Endometrium (tissue), 2 donors: ENCODE measurements around the gene APC2.

Experiments
- FAIRE-seq: peaks from 2 replicates; lab custom pipeline; 2012; peaks lifted over from hg19 to GRCh38; lab: Jason Lieb, UNC
- donor health status: control.
- donor health status: control.

APC2 gene

DNA sequence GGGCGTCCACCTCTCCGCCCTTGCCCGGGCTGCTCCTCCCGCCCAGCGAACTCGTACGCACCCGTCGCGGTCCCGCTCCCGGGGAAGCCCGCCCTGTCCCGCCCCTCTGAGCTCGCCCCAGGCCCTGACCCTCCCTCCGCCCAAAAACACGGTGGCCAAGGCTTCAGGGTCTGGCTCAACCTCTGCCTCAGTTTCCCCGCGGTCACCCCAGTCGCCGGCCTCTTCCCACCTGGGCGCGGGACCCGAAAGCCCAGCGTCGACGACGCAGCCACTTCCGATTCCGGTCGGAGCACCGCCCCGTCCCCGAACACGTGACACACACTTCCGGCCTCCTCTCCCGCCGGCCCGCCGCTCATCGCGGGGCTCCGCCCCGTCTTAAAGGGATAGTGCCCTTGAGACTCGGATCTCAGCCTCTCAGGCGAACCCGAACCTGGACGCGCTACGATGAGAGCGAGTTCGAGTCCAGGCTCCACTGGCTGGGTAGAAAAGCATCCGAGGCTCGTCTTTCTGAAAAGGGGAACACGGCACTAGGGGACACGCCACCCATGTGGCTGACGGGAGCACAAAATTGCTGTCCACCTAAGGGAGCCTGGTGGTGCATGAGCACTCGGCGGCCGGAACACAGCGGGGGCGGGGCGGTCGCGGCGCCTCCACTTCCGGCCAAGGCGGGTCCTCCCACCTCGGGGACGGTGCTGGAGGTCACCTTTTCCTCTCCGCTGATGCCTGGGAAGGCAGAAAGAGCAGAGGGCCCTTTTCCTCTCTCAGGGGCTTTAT, 29.2 kb downstream of the APC2 start, which contains the start of gene C19orf25:
Gene C19orf25, minus strand, starts transcription at position 282 of the 774 bp plus-strand sequence. CDS start 312 bp downstream, outside the sequence.
- peak; percentile 97 for FAIRE-seq

DNA sequence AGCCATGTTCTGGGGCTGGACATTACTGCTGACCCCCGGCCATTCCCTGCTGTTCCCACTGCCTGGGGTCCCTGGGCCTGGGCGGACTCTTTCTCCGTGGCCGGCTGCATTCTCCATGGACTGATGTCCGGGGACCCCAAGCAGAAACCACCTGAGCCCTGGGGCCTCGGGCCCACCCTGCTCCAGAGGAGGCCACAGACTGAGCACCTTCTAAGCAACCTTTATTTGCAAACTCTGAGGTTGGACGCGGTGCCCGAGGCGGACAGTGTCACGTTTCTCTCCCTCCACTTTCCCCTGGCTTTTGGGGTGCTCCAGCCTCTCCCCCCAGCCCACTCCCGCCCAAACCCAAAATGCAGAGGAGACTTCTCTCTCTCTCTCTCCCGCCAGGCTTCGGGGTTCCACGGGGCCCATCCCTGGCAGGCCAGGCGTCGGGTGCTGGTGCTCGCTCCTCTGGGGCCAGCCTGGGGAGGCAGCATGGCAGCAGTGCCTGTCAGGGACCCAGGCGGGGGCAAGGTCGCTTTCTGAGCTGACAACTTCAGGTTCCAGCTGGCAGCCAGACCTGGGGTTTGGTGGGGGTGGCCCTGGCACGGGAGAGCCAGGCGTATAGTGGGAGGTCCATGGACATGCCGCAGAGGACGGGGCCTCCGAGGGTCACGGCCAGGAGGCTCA, 31.4 kb downstream of the APC2 start:
- FAIRE-seq: no peak

DNA sequence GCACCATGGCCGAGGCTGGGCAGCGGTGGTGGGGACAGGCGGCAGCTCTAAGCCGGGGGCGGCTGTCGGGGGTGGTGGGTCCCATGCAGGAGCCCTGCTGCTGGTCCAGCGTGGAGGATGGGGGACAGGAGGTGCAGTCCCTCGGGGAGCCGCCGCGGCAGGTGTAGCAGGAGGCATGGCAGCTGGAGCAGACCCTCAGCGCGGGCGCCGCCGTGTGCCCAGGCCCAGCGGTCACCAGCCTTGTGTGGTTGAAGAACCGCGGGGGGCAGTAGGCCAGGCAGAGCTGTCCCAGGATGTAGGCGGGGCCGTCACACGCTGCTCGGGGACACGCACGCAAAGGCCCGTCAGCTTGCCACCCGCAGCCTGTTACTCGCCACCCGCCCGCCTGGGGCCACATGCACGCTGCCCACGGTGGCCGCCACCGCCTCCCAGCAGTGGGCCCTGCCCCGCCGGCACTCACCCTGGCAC, 32.0 kb downstream of the APC2 start:
- no peak for FAIRE-seq

DNA sequence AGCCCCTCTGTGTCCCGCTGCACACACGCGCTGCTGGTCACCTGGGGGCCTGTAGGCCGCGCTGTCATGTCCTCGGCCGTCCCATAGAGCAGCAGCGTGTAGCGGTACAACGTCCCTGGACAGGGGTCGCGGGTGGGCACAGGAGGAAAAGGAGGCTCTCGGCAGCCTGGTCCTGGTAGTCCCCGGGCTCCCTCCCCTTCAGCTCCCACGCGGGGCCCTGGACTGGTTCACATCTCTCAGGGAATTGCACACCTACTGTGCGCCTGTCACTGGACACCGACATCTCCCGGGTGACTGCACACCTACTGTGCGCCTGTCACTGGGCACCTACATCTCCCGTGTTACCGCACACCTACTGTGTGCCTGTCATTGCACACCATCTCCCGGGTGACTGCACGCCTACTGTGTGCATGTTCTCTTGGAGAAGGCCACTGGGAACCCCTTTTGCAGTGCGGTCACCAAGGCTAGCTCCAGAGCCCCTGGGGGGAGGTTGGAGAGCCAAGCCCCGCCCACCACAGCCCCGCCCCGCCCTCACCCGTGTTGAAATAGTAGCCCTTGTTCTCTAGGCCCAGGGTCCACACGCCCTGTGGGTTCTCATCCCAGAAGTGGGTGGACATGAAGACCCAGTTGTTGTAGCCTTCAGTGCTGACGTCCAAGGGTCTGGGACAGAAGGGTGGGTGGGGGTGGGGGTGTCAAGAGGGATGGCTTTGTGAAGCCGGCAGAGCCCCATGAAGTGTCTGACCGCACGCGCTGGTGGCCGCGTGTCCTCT, 32.6 kb downstream of the APC2 start:
- no peak for FAIRE-seq

DNA sequence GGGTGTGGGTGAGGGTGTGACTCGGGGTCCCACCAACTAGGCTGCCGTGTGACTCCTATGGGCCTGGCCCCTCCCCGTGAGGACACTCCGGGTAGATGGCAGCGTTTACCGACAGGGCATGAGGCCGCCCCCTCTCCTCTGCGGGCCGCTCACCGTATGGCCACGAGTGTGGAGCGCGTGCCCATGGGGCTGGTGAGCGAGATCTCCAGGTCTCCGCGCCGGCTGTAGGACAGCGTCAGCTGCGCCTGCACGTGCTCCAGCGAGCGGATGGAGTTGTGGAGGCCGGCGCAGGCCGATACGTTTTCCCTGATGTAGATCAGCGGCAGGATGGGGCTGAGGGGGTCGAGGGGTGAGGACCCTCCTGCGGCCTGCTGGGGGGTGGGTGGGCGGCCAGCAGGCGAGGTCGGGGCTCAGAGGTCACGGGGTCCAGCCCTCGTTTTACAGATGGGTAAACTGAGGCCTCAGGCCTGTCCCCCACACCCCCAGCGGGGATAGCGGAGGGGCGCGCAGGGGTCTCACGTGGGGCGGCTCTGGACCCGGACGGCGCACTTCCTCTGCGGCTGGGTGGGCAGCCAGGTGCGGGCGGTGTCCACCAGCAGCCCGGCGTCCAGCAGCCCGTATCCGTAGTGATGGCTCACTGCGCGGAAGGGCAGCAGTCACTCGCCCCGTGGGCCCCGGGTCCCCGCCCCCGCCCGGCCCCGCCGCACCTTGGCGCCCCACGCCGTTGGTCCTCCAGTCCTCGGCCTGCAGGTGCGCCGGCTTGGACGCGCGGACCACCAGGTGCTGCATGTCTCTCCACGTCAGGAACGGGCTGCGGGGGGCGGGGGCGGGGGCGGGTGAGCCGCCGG, 33.4 kb downstream of the APC2 start:
- FAIRE-seq: no peak

DNA sequence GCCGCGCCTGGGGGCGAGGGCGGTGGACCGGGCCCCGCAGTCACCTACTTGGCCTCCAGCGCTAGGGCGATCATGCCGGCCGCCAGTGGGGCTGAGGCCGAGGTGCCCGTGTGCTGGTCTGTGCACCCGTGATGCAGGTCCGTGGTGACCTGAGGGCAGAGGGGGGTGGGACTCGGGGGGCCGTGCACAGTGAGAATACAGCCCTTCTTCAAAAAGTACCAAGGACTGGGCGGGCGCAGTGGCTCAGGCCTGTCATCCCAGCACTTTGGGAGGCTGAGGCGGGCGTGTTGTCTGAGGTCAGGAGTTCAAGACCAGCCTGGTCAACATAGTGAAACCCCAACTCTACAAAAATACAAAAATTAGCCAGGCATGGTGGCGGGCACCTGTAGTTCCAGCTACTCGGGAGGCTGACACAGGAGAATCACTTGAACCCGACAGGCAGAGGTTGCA, 34.1 kb downstream of the APC2 start:
- FAIRE-seq: no peak

DNA sequence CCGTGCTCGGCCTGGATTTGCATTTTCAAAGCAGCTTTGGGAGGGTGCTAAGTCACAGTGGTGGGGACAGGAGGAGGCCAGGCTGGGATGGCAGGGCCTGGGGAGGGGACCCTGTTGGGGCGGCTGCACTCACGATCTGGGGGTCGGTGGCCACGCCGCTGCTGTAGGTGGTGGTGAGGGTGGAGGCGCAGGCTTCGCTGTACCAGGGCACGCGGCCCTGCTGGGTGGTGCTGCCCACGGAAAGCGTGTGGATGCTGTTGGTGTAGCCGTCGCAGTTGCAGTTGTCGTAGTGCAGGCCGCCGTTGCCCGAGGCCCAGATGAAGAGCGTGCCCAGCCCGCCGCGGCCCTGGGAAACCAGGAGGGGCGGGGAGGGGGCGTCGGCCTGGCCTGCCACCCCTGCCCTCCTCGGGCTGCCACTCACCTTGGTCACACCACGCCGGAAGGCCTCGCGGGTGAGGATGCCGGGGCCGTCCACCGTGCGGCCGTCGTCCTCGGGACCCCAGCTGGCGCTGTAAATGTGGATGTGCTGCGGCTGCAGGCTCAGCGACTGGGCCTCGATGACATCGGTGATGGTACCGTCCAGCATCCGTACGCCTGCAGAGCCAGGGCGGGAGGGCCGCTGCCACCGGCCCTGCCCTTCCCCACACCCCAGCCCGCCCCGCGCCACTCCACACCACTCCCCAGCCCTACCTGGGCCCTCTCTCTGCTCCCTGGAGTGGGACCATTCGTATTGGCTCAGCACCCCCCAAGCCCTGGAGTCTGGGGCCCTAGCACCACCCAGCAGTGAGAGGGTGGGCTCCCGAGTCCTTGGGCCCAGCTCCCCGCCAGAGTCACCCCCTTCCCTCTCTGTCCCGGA, 37.0 kb downstream of the APC2 start:
- no peak for FAIRE-seq

DNA sequence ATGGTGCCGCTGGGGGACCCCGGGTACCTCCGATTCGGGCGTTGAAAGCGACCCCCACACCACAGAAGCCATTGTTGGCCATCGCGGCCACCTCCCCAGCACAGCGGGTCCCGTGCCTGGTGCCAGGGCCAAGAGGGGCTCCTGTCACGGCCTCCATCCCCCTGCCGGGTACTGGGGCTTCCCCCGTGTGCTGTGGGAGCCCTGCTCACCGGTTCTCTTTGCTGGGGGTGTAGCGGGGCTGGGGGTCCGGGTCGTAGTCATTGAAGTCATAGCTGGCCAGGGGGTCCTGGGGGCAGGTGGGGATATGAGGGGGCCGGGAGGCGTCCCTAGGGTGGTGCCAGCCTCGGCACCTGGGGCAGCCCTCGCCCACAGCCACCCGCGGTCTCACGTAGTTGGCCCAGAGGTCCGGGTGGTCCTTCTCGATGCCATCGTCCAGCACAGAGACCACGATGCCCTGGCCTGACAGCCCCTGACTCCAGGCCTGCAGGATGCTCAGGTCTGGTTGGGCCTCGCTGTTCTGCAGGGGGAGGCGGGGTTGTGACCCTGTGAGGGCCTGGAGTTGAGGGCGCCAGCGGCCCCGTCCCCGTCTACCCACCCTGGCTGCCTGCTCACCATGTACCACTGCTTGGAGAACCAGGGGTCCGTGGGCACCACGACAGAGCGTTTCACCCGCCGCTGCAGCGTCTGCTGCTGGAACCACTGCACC, 37.8 kb downstream of the APC2 start:
- no peak for FAIRE-seq

DNA sequence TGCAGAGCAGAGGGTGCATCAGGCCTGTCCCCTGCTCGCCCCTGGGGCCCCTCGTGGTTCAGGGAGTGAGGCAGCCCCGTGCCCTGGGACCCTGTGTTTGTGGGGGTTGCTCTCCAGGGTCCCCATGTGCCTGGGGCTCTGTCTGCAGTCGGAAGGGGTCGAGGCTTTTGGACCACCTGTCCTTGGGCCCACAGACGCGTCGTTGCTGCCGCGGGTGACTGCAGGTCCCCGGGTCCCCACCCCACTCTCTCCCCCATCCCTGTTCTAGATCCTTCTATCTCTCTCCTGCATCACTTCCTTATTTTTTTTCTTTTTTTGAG, 38.3 kb downstream of the APC2 start:
- FAIRE-seq: no peak

DNA sequence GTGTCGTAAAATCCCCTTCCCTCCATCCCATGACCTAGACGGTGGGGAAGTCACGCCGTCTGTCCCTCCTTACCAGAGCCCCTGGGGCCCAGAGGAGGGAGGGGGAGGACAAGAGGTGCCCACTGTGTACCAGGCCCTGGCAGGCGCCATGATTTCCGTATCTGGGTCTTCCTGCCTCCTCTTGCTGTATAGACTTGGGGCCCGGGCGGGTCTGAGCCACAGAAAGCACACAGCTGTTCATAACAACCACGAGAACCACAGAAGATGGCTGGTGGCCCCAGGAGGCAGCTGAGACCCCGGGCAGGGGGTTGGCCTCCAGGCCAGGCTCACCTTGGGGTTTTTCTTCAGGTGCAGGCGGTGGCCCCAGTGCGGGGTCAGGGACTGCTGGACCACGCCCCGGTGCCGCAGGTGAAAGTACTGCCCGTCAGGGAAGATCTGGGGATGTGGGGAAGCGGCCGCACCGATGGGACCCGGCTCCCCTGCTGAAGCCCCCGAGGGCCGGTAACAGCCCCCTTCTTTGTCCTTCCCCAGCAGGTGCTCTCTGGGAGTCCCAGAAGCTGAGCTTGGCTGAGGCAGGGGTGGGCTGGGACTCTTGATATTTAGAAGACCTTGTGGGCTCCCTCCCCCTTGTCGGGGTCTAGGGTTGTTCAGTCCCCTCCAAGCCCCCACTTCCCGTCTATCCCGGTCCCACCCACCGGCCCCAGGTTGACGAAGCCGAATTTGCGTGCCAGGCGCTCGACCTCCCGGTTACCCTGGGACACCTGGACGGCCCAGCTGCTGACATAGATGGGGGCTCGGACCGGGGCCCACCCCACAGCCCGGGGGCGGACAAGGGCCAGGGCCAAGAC, 39.8 kb downstream of the APC2 start:
- FAIRE-seq: no peak

DNA sequence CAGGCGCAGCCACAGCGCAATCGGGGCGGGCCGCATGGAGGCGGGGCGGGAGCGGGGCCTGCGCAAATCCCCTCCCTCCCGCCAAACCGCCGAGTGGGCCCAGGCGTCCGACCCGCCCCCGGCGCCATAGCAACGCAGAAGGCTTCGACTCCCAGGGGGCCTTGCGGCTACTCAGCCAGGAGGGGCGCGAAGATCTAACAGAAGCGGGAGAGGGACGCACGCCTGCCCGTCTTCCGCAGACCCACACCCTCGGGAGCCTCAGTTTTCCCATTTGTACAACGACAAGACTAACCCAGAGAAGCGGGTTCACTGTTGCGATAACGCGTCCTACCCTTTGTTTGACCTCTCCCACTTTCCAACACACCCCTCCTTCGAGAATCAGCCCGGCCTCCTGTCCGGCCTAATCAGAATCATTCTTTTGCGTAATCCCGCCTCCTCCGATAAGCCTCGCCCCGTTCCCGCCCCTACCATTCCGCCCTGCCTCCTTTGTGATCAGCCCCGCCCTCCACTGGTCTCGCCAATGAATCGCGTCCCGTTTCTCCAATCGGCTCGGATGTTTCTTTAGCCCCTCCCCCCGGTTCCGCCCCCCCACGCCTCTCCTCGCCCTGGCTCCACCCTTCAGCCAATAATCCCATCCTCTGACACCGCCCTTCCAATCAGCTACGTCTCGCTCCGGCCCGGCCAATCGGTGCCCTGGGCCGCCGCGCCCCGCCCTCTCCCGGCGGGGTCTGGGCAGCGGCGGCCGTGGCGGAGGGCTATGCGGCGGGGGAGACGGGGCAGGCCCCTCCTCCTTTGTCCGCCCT, 40.6 kb downstream of the APC2 start, which contains the start of gene PCSK4:
Gene PCSK4, minus strand, starts transcription at position 40 of the 803 bp plus-strand sequence. Its CDS starts 4 bp downstream, at position 36.
- FAIRE-seq: peak; percentile 78

DNA sequence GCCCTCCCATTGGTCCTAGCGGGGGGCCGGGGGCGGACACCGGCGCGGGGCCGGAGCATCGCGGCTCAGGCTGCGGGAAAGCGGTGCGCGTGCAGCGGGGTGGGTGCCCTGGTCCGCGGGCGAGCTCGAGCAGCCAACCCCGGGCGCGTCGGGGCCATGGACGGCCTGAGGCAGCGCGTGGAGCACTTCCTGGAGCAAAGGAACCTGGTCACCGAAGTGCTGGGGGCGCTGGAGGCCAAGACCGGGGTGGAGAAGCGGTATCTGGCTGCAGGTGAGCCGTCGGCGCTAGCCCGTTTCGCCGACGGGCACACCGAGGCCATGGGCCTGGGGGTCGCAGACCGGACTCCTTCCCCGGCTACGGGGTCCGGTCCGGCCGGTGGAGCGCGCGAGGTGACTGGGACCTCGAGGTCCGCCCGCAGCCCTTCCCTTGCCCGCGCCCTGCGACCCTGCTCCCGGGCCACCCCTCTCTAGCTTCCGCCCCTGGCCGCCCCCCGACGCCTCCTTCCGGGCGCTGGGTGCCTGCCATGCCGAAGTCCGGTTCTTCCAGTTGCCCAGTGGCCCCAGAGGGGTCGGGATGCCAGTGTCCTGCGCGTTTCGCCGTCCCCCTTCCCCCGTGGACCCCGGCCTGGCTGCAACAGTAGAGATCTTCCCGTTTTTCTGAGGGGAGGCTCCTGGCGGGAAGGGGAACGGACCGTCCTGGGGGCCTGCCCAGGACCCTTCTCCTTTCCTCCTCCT, 41.4 kb downstream of the APC2 start, which contains the start of gene REEP6:
Gene REEP6, plus strand, starts transcription at position 68 of the 735 bp plus-strand sequence. Its CDS starts 89 bp downstream, at position 157.
- no peak for FAIRE-seq

DNA sequence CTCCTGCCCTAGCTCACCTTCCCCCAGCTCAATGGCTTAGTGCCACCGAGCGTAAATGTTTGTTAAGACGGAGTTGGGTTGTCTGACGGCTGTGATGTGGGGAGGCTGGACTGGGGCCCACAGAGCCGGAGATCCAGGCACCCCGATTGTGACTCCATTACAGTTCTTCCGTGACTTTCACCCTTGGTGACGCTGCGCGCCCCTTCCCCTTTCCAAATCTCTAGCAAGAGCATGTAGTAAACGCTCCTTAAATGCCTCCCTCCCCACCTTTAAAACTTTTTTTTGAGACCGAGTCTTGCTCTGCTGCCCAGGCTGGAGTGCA, 41.9 kb downstream of the APC2 start:
- FAIRE-seq: no peak

DNA sequence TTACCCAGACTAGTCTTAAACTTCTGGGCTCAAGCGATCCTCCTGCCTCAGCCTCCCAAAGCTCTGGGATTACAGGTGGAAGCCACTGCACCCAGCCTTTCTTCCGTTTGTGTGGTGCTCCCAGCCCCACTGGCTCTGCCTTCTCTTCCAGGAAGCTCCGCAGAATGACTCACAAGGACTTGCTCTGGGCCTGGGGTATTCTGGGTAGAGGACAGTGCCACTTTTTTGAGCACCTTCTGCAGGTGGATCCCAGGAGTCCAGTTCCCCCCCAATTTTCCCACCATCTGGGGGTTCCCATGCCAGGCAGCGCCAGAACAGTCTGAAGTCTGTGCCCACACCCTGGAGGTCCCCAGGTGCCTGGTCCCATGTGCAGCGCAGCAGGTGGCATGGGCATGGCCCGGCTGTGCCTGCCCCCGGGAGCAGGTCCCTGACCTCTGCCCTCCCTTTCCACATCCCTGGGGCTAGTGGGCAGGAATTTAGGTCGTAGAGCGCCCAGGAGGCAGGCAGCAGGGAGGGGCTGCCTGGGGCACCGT, 42.6 kb downstream of the APC2 start:
- FAIRE-seq: no peak

DNA sequence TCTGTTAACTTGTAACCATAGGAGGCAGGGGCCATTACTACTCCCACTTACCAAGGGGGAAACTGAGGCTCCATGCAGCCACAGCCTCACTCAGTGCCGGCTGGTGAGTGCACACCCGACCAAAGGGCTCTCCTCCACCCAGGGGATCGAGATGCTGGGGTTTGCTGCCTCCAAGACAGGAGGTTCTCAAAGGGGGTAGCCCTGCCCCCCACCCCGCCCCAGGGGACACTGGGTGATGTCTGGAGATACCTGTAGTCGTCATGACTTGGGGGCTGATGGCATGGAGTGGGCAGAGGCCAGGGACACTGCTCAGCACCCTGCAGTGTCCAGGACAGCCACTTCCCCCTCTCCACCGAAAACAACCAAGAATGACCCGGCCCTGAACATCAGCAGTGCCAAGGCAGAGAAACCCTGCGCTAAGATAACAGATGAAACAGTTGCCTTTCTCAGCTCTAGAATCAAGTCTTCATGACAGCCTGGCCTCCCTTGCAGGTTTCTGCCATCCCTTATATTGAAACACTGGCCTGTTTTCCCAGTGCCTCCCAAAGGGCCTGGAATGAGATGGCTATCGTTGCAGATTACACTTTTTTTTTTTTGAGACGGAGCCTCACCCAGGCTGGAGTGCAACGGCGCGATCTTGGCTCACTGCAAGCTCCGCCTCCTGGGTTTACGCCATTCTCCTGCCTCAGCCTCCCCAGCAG, 44.3 kb downstream of the APC2 start:
- no peak for FAIRE-seq

DNA sequence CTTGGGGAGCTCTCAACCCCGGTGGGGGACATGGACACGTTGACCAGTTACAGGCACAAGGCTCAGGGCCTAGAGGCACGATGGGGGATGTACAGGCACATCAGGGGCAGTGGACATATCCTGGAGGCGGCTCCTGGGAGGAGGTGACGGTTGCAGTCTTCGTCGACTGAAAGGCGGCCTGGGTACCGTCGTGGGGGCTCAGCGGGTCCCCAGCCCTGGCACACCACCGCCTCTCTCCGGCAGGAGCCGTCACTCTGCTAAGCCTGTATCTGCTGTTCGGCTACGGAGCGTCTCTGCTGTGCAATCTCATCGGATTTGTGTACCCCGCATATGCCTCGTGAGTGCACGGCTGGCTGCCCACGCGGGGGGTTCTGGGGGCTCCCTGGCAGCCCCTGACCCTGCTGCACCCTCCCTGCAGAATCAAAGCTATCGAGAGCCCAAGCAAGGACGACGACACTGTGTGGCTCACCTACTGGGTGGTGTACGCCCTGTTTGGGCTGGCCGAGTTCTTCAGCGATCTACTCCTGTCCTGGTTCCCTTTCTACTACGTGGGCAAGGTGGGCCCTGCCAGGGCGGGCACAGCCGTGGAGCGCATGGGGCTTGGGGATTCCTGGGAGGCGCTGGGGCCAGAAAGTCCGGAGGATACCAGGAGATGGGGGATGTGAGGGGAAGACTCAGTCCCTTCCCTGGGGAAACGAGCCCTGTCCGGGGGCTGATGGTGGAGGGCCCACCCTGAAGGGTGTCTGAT, 45.3 kb downstream of the APC2 start:
- FAIRE-seq: no peak
